Fibroblast of skin of left quadriceps (primary cell): ENCODE measurements around the gene CD300E.
"Not testable (repeated sequence)": the region's sequence is repeated elsewhere in the genome, so short reads cannot be mapped to it uniquely, and the experiment has no call there.

ENCODE experiments used
- DNase-seq, 2 experiments: peaks; one replicate each; pipeline ENCODE4 v3.0.0-alpha.2; 2013; ENCODE audit warnings: low read depth in 2 of 2

CD300E gene

GRCh38 chr17:74623693-74624093, at the start of gene CD300E:
Gene CD300E, minus strand, starts transcription at chr17:74623738. Its CDS starts 117 bp downstream, at chr17:74623621.
- DNase-seq: no peak

- DNase-seq: peak; percentile 42 to 48
Measured at GRCh38 chr17:74671031-74671771, 47.7 kb upstream of the CD300E start.

GRCh38 chr17:74670329-74670728, 46.8 kb upstream of the CD300E start:
- DNase-seq: no peak

GRCh38 chr17:74663561-74663960, 40.0 kb upstream of the CD300E start:
- DNase-seq: no peak

- no peak for DNase-seq
Measured at GRCh38 chr17:74659889-74660288, 36.4 kb upstream of the CD300E start.

- no peak for DNase-seq
Measured at GRCh38 chr17:74658620-74659019, 35.1 kb upstream of the CD300E start.

GRCh38 chr17:74654742-74655141, 31.2 kb upstream of the CD300E start:
- no peak for DNase-seq

GRCh38 chr17:74652020-74652419, 28.5 kb upstream of the CD300E start:
- no peak for DNase-seq

GRCh38 chr17:74649909-74650308, 26.4 kb upstream of the CD300E start:
- DNase-seq: no peak

GRCh38 chr17:74647871-74648672, 24.5 kb upstream of the CD300E start:
- DNase-seq: no peak

- DNase-seq: no peak
Measured at GRCh38 chr17:74646231-74646630, 22.7 kb upstream of the CD300E start.

GRCh38 chr17:74645010-74645409, 21.5 kb upstream of the CD300E start:
- no peak for DNase-seq

GRCh38 chr17:74644419-74644818, 20.9 kb upstream of the CD300E start:
- no peak for DNase-seq

- DNase-seq: no peak
Measured at GRCh38 chr17:74643826-74644225, 20.3 kb upstream of the CD300E start.

GRCh38 chr17:74642995-74643394, 19.5 kb upstream of the CD300E start:
- no peak for DNase-seq

- DNase-seq: no peak
Measured at GRCh38 chr17:74642556-74642955, 19.0 kb upstream of the CD300E start.

- DNase-seq: no peak
Measured at GRCh38 chr17:74641958-74642298, 18.4 kb upstream of the CD300E start.

GRCh38 chr17:74641224-74641957, 17.9 kb upstream of the CD300E start:
- no peak for DNase-seq

GRCh38 chr17:74639704-74640151, 16.2 kb upstream of the CD300E start:
- no peak for DNase-seq

GRCh38 chr17:74637926-74638325, 14.4 kb upstream of the CD300E start:
- no peak for DNase-seq

GRCh38 chr17:74637265-74637664, 13.7 kb upstream of the CD300E start:
- DNase-seq: no peak

- DNase-seq: not testable (repeated sequence)
Measured at GRCh38 chr17:74636541-74637085, 13.1 kb upstream of the CD300E start.
